Caco-2 (cell line): ENCODE data around the gene MYPOP. TPM values are rescaled to one million over a fixed set of nuclear protein-coding genes. Genes with fewer than 3 reads are reported as not detected.

Source experiments
- BruUV-seq: library from RNA; stranded (reverse); fragments of 400-500 nt; replicated peaks from 2 replicates; lab custom pipeline; 2021; lab: Mats Ljungman, UMichigan
- CTCF ChIA-PET: fragments of 300-600 bp; sonication (Branson Sonifier 250); formaldehyde crosslinking; loops from one replicate; lab custom pipeline; 2022; ENCODE audit warnings: antibody characterized with exemption; lab: Charles Lee
- POLR2A ChIA-PET: fragments of 300-600 bp; sonication (Branson Sonifier 250); formaldehyde crosslinking; loops from one replicate; lab custom pipeline; 2022; ENCODE audit warnings: antibody characterized with exemption; lab: Charles Lee
- DNase-seq, 2 experiments: peaks; one replicate each; pipeline versions ENCODE4 v3.0.0 to v3.0.0-alpha.2; 2020 to 2022
- H3K27me3 ChIP-seq: replicated peaks from 2 replicates; pipeline ENCODE4 v1.6.0; 2011; ENCODE audit warnings: low read length; ENCODE audit not compliant: control insufficient read depth, insufficient read depth
- H3K36me3 ChIP-seq: 2 replicates; pipeline ENCODE4 v1.5.1; 2011; ENCODE audit warnings: low read length; ENCODE audit not compliant: control insufficient read depth, insufficient read depth
- H3K4me1 ChIP-seq: fragments of 250-450 bp; sonication (Bioruptor Pico); 2 replicates; pipeline ENCODE4 v1.5.1; 2020; ENCODE audit warnings: mild to moderate bottlenecking
- H3K4me3 ChIP-seq: 2 replicates; pipeline ENCODE4 v1.5.1; 2011; ENCODE audit warnings: low read depth, mild to moderate bottlenecking, control low read depth, low read length
- H3K9me3 ChIP-seq: fragments of 250-450 bp; sonication (Bioruptor Pico); 2 replicates; pipeline ENCODE4 v1.5.1; 2020; ENCODE audit warnings: mild to moderate bottlenecking, moderate library complexity
- H3K27ac Mint-ChIP-seq: one replicate; pipeline ENCODE4 v1.8.0; 2022; ENCODE audit warnings: mixed read lengths; ENCODE audit not compliant: unreplicated experiment
- H3K27me3 Mint-ChIP-seq: one replicate; pipeline ENCODE4 v1.8.0; 2022; ENCODE audit warnings: mixed read lengths; ENCODE audit not compliant: insufficient read depth, unreplicated experiment
- H3K36me3 Mint-ChIP-seq: one replicate; pipeline ENCODE4 v1.8.0; 2022; ENCODE audit warnings: mild to moderate bottlenecking, mixed read lengths; ENCODE audit not compliant: insufficient read depth, unreplicated experiment
- H3K4me1 Mint-ChIP-seq: one replicate; pipeline ENCODE4 v1.8.0; 2022; ENCODE audit warnings: low read depth, mixed read lengths; ENCODE audit not compliant: unreplicated experiment
- H3K4me3 Mint-ChIP-seq: one replicate; pipeline ENCODE4 v1.8.0; 2022; ENCODE audit warnings: mild to moderate bottlenecking, moderate library complexity, mixed read lengths; ENCODE audit not compliant: unreplicated experiment
- H3K9me3 Mint-ChIP-seq: one replicate; pipeline ENCODE4 v1.8.0; 2022; ENCODE audit warnings: mixed read lengths; ENCODE audit not compliant: unreplicated experiment
- CTCF ChIP-seq, 2 experiments: fragments of 200-600 bp in 1 of 2; IDR thresholded peaks; 1 replicate in 1 of 2; 2 replicates in 1 of 2; pipeline versions ENCODE4 v1.5.1 to v1.8.0; 2011 to 2022; ENCODE audit warnings: antibody characterized with exemption in 1 of 2, control low read depth in 1 of 2, inconsistent platforms in 1 of 2, low read depth in 1 of 2, low read length in 1 of 2, mild to moderate bottlenecking in 1 of 2, moderate library complexity in 1 of 2; ENCODE audit not compliant: insufficient read depth in 1 of 2, severe bottlenecking in 1 of 2, unreplicated experiment in 1 of 2
- intact Hi-C: fragments of 100-400 bp; cut with micrococcal nuclease; formaldehyde crosslinking; loops from one replicate; pipeline ENCODE4 v1.10.0; 2022; ENCODE audit not compliant: unreplicated experiment
- total RNA-seq: library from RNA; stranded (reverse); gene quantifications from 2 replicates; pipeline ENCODE4 v1.2.3, GENCODE V29; 2022

The MYPOP gene
- total RNA-seq, 1 experiment from 2014 or later, result 15.8 TPM

DNA sequence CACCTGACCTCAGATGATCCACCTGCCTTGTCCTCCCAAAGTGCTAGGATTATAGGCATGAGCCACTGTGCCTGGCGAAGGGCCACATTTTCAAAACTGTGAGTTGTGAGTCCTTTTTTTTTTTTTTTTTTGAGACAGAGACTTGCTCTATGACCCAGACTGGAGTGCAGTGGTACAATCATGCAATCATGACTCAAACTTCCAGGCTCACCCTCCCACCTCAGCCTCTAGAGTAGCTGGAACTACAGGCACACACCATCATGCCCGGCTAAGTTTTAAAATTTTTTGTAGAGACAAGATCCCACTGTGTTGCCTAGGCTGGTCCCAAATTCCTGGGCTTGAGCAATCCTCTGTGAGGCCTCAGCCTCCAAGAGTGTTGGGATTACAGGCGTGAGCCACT lies 3.8 kb upstream of the MYPOP start:
- BruUV-seq, result no TSS peak
- Histone ChIP-seq H3K9me3 (no peaks in the 10 kb centered on the region), H3K4me3 (no peak overlapping the region), H3K4me1 (peaks cover 8% of the 10 kb centered on the region), H3K36me3 (no peaks in the 10 kb centered on the region), H3K27me3 (no peaks in the 10 kb centered on the region)
- Mint-ChIP-seq H3K4me1 (peaks cover 4% of the 10 kb centered on the region), H3K27me3 (no peaks in the 10 kb centered on the region), H3K9me3 (no peaks in the 10 kb centered on the region), H3K27ac (no peak overlapping the region), H3K36me3 (peaks cover 13% of the 10 kb centered on the region), H3K4me3 (no peak overlapping the region)
- ChIA-PET POLR2A (no interaction called here), CTCF (no interaction called here)
- no peak for TF ChIP-seq CTCF (IDR thresholded peaks at IDR 0.05; ENCODE audit: insufficient read depth in 1 of 2, low read depth in 1 of 2, low read length in 1 of 2, severe bottlenecking in 1 of 2, unreplicated experiment in 1 of 2)
- DNase-seq, result no peak
- intact Hi-C loops, result no loop called here

- Mint-ChIP-seq H3K4me1 (no peaks in the 10 kb centered on the region), H3K4me3 (no peak overlapping the region), H3K27ac (no peak overlapping the region), H3K9me3 (no peaks in the 10 kb centered on the region), H3K36me3 (peaks cover 23% of the 10 kb centered on the region), H3K27me3 (no peaks in the 10 kb centered on the region)
- intact Hi-C loops, result no loop called here
- ChIA-PET POLR2A (no interaction called here), CTCF (no interaction called here)
- Histone ChIP-seq H3K9me3 (no peaks in the 10 kb centered on the region), H3K36me3 (peaks cover 2% of the 10 kb centered on the region; the same call in 1 of the 2 replicates), H3K4me3 (no peak overlapping the region), H3K27me3 (no peaks in the 10 kb centered on the region), H3K4me1 (peaks cover 5% of the 10 kb centered on the region)
- TF ChIP-seq CTCF (IDR thresholded peaks at IDR 0.05; ENCODE audit: insufficient read depth in 1 of 2, low read depth in 1 of 2, low read length in 1 of 2, severe bottlenecking in 1 of 2, unreplicated experiment in 1 of 2), result no peak
- BruUV-seq, result no TSS peak
- no peak for DNase-seq
These were observed 2.6 kb upstream of the MYPOP start for GRCh38 chr19:45905011-45905410.

- POLR2A ChIA-PET, result interaction anchor here (1.0 to 2.9 kb wide), 6 partner anchors 17 to 92 kb away, joined by 4 to 19 read pairs (median 8); partner anchors contain the start of genes CCDC61, FOXA3 and IRF2BP1
- Histone ChIP-seq H3K4me1 (peaks cover 5% of the 10 kb centered on the region), H3K9me3 (no peaks in the 10 kb centered on the region), H3K4me3 (peak overlapping the region; percentile 92), H3K27me3 (no peaks in the 10 kb centered on the region), H3K36me3 (peaks cover 3% of the 10 kb centered on the region; the same call in 1 of the 2 replicates)
- peak; percentile 98 to 100 for DNase-seq
- BruUV-seq, result no TSS peak
- peak overlapping the region; percentile 80 for H3K4me3 Mint-ChIP-seq
- peaks cover 44% of the 10 kb centered on the region for H3K36me3 Mint-ChIP-seq
- no peaks in the 10 kb centered on the region for H3K4me1 Mint-ChIP-seq
- H3K27ac Mint-ChIP-seq, result peak overlapping the region; percentile 65
- H3K27me3 Mint-ChIP-seq, result no peaks in the 10 kb centered on the region
- intact Hi-C loops, result loop anchor here (1.0 to 2.0 kb wide), 2 partner anchors 8 to 24 kb away; no protein-coding TSS in a partner anchor
- TF ChIP-seq CTCF (IDR thresholded peaks at IDR 0.05; ENCODE audit: insufficient read depth in 1 of 2, low read depth in 1 of 2, low read length in 1 of 2, severe bottlenecking in 1 of 2, unreplicated experiment in 1 of 2), result no peak
- CTCF ChIA-PET, result interaction anchor here (0.6 to 3.4 kb wide), 9 partner anchors 13 to 529 kb away, joined by 3 to 18 read pairs (median 6); partner anchors contain the start of genes IRF2BP1, SIX5 and SYMPK
- H3K9me3 Mint-ChIP-seq, result no peaks in the 10 kb centered on the region
These were observed 525 bp upstream of the MYPOP start for GRCh38 chr19:45902651-45903625.
